ENCODE data around the gene TMEM138.

The TMEM138 gene

GRCh38 chr11:61341706-61342105 is 20.5 kb upstream of the TMEM138 start:
- in situ Hi-C loops (cut with MboI; ENCODE audit: low sequenced_read_pairs) = no loop called here

- in situ Hi-C loops (cut with MboI; ENCODE audit: low sequenced_read_pairs) = no loop called here
Observed at GRCh38 chr11:61342207-61342803, 19.9 kb upstream of the TMEM138 start.

GRCh38 chr11:61343792-61344745 is 18.1 kb upstream of the TMEM138 start:
- in situ Hi-C loops (cut with MboI; ENCODE audit: low sequenced_read_pairs) = no loop called here

GRCh38 chr11:61345170-61345610 is 17.0 kb upstream of the TMEM138 start:
- in situ Hi-C loops (cut with MboI; ENCODE audit: low sequenced_read_pairs) = no loop called here

- in situ Hi-C loops (cut with MboI; ENCODE audit: low sequenced_read_pairs) = no loop called here
Observed at GRCh38 chr11:61345954-61346843, 16.0 kb upstream of the TMEM138 start.

GRCh38 chr11:61347916-61348461 is 14.2 kb upstream of the TMEM138 start:
- in situ Hi-C loops (cut with MboI; ENCODE audit: low sequenced_read_pairs) = no loop called here

- in situ Hi-C loops (cut with MboI; ENCODE audit: low sequenced_read_pairs) = no loop called here
Observed at GRCh38 chr11:61349189-61349751, 12.9 kb upstream of the TMEM138 start.

- in situ Hi-C loops (cut with MboI; ENCODE audit: low sequenced_read_pairs) = no loop called here
Observed at GRCh38 chr11:61349916-61350315, 12.3 kb upstream of the TMEM138 start.

GRCh38 chr11:61350336-61350735 is 11.8 kb upstream of the TMEM138 start:
- in situ Hi-C loops (cut with MboI; ENCODE audit: low sequenced_read_pairs) = no loop called here

- in situ Hi-C loops (cut with MboI; ENCODE audit: low sequenced_read_pairs) = no loop called here
Observed at GRCh38 chr11:61350803-61351202, 11.4 kb upstream of the TMEM138 start.

- in situ Hi-C loops (cut with MboI; ENCODE audit: low sequenced_read_pairs) = no loop called here
Observed at GRCh38 chr11:61352038-61352437, 10.1 kb upstream of the TMEM138 start.

GRCh38 chr11:61353131-61354067 is 8.8 kb upstream of the TMEM138 start:
- in situ Hi-C loops (cut with MboI; ENCODE audit: low sequenced_read_pairs) = no loop called here

- in situ Hi-C loops (cut with MboI; ENCODE audit: low sequenced_read_pairs) = no loop called here
Observed at GRCh38 chr11:61354208-61354607, 8.0 kb upstream of the TMEM138 start.

- in situ Hi-C loops (cut with MboI; ENCODE audit: low sequenced_read_pairs) = no loop called here
Observed at GRCh38 chr11:61356706-61357105, 5.5 kb upstream of the TMEM138 start.

GRCh38 chr11:61357233-61357893 is 4.8 kb upstream of the TMEM138 start:
- in situ Hi-C loops (cut with MboI; ENCODE audit: low sequenced_read_pairs) = no loop called here

- in situ Hi-C loops (cut with MboI; ENCODE audit: low sequenced_read_pairs) = no loop called here
Observed at GRCh38 chr11:61357894-61358239, 4.3 kb upstream of the TMEM138 start.

- in situ Hi-C loops (cut with MboI; ENCODE audit: low sequenced_read_pairs) = no loop called here
Observed at GRCh38 chr11:61358566-61358965, 3.6 kb upstream of the TMEM138 start.

- in situ Hi-C loops (cut with MboI; ENCODE audit: low sequenced_read_pairs) = no loop called here
Observed at GRCh38 chr11:61359516-61359915, 2.7 kb upstream of the TMEM138 start.

GRCh38 chr11:61361237-61361740 is 885 bp upstream of the TMEM138 start:
- in situ Hi-C loops (cut with MboI; ENCODE audit: low sequenced_read_pairs) = no loop called here

Measured in hTERT RPE-1 (cell line).